C4-2B (cell line): ENCODE data around the gene DNAL4.

Experiments used
- H3K27ac ChIP-seq: fragments of 450-650 bp; 2 replicates; pipeline ENCODE4 v1.5.1; 2017
- CTCF ChIP-seq: fragments of 450-650 bp; conservative IDR thresholded peaks from 2 replicates; pipeline ENCODE4 v1.5.1; 2017; ENCODE audit warnings: mild to moderate bottlenecking
- ZFX ChIP-seq: fragments of 450-650 bp; IDR thresholded peaks from 2 replicates; pipeline ENCODE4 v1.6.1; 2017

DNAL4 gene

GRCh38 chr22:38741576-38741975, 52.4 kb downstream of the DNAL4 start:
- no peak overlapping the region for H3K27ac ChIP-seq
- no peak for TF ChIP-seq CTCF

GRCh38 chr22:38741166-38741565, 52.8 kb downstream of the DNAL4 start:
- no peak overlapping the region for H3K27ac ChIP-seq
- TF ChIP-seq ZFX (no peak), CTCF (no peak)

GRCh38 chr22:38740754-38741153, 53.2 kb downstream of the DNAL4 start:
- H3K27ac ChIP-seq, result no peak overlapping the region
- no peak for TF ChIP-seq ZFX
- TF ChIP-seq CTCF, result no peak

- no peak overlapping the region for H3K27ac ChIP-seq
- TF ChIP-seq ZFX, result no peak
- no peak for TF ChIP-seq CTCF
Observed at GRCh38 chr22:38740116-38740723, 53.7 kb downstream of the DNAL4 start.

- H3K27ac ChIP-seq, result no peak overlapping the region
- TF ChIP-seq ZFX (no peak), CTCF (no peak)
Observed at GRCh38 chr22:38739300-38740055, 54.5 kb downstream of the DNAL4 start.

- H3K27ac ChIP-seq, result no peak overlapping the region
- TF ChIP-seq ZFX (no peak), CTCF (no peak)
Observed at GRCh38 chr22:38738475-38739070, 55.4 kb downstream of the DNAL4 start.
